Left cardiac atrium (tissue), 4 donors: ENCODE measurements around the gene ZFC3H1. TPM values are rescaled to one million over a fixed set of nuclear protein-coding genes. Genes with fewer than 3 reads are reported as not detected.
"Not testable (repeated sequence)": the region's sequence is repeated elsewhere in the genome, so short reads cannot be mapped to it uniquely, and the experiment has no call there.

Source experiments
- ATAC-seq, 2 donors: fragments of 200-7000 bp; cut with Tn5 transposase; one replicate each; pipeline ENCODE4 v1.9.1; 2020; ENCODE audit warnings: mild to moderate bottlenecking in 2 of 2, moderate library complexity in 2 of 2
- DNase-seq: peaks from one replicate; pipeline ENCODE4 v3.0.0-alpha.2; 2020
- intact Hi-C, 2 donors: fragments of 100-400 bp; cut with DNase I; formaldehyde crosslinking; loops; one replicate each; pipeline versions ENCODE4 v1.14.1 to v1.15.1; 2022 to 2023
- total RNA-seq, 2 donors: library from RNA; stranded (reverse); fragmentation: NEBNext Ultra II Directional; extraction: Animal tissue kit (Norgen Biotek cat#: 25700); gene quantifications; one replicate each; pipeline ENCODE4 v1.2.1, GENCODE V29; 2021
- donor health status: DM: no; HTN: yes; CAD: no.
- donor health status: DM: no; HTN: yes; CAD: no; lungs with severe emphysema.
- donor health status: DM: yes; HTN: yes; CAD: no.
- donor health status: Dilated cardiomyopathy.

Gene ZFC3H1
- total RNA-seq, 2 donors from 2014 or later, result 19.4 to 24.5 TPM

DNA sequence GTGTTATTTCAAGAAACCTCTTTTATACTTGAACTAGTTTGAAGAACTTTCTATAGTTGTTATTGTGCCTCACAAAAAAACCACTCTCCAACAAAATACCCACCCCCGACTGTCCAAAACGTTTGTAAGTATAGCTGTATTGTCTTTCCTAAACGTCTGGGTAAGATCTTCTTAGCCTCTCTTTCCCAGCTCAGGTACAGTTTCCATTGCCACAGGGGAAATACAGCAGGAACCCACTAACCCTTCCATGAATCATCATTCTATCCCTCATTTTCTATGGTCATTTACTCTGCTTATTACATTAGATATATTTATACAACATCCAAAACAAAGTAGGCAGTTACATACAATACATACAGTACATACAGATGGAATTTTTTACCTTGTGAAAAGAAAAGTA, 70.8 kb downstream of the ZFC3H1 start:
- intact Hi-C loops, result no loop called here
- no peak for DNase-seq
- no peak for ATAC-seq

DNA sequence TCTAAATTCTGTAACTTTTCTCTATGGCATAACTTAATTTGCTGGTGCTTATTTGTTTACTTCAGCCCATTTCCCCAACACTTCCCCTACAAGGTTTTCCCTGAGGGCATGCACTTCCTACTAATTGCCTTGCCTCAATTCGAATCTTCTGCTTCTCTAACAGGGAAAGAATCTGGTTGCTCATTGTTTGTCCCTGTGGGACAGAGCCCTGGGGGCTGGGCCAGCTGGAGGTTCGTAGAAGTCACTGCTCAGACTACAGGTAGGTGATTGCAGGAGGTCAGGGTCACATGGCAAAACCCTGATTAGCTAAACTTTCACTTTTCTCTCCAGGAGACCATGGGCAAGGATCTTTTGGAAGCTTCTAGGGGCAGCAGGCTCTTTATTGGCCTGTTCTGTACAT, 72.0 kb downstream of the ZFC3H1 start:
- intact Hi-C loops, result no loop called here
- ATAC-seq, result no peak
- no peak for DNase-seq

DNA sequence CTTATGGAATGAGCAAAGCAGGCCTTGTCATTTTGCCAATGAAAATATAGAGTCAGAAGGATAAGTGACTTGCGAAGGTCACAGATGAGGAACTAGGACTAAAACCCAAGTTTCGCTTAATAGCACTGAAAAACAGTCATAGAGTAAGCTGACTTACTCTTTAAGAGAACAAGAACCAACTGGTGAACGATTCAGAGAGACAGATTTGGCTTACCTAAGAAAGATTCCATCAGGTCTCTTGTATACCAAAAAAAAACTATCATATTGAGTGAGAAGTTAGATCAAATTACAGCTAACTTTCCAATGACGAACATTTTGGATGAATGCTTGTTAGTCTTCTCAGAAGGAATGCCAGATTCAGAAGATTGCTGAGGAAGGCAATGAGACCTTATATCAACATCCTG, 74.2 kb downstream of the ZFC3H1 start:
- intact Hi-C loops, result no loop called here
- ATAC-seq (no peak), DNase-seq (no peak)

DNA sequence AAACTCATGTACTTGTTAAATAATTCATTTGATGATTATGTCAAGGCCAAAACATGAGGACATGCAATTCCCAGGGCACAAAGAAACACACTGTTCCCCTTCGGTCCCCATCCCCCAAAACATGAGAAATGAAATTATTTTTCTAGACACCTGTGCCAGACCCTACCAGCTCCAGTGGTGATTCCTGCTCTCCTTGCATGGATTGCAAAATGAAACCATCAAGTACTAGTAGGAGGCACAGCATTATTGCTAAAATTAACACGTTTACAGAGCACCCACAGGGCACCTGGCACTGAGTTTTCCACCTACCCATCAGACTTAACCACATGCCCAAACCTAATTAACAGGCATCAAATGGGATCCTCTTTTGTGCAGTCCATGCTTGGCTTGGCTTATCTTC, 76.6 kb downstream of the ZFC3H1 start:
- intact Hi-C loops, result no loop called here
- DNase-seq (no peak), ATAC-seq (no peak)

DNA sequence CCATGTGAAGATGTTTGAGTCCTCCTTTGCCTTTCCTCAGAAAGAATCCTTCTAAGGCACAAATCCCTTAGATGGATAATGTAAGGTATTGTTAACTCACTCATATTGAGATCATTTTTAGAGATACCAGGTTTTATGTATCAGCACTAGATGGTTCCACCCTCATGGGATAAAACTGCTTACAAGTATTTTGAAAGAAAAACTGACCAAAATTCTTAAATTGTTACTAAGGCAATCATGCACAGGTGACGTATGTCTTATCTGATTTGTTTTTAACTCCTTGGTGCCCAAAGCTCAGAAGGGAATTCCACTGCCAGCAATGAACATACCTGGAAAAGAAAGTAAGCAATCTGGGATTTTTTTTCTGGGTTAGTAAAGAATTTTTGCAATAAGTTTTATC, 78.4 kb downstream of the ZFC3H1 start:
- DNase-seq (no peak), ATAC-seq (no peak)
- intact Hi-C loops, result no loop called here

DNA sequence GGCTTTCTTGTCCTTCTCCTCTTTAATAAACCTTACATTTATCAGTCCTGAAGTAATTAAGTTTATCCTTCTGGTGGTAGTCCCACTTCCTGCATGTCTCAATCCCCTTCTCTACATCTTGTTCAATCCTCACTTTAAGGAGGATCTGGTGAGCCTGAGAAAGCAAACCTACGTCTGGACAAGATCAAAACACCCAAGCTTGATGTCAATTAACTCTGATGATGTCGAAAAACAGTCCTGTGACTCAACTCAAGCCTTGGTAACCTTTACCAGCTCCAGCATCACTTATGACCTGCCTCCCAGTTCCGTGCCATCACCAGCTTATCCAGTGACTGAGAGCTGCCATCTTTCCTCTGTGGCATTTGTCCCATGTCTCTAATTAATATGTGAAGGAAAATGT, 79.3 kb downstream of the ZFC3H1 start:
- ATAC-seq (no peak), DNase-seq (no peak)
- intact Hi-C loops, result no loop called here

DNA sequence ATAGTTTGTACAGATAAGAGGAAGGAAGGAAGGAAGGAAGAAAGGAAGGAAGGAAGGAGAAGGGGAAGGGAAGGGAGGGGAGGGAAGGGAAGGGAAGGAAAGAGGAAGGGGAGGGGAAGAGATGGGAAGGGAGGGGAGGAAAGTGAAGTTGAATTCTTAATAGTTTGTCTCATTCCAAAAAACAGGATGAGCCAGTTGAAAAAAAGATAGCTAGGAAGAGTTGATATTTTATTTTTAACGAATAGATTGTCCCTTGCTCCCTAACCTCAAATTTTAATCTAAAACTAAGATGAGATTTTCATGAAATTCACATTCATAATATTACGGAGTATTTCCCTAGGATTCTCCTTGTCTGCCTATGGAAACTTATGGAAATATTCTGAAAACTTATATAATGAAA, 80.7 kb downstream of the ZFC3H1 start:
- DNase-seq (no peak), ATAC-seq (no peak)
- intact Hi-C loops, result no loop called here

DNA sequence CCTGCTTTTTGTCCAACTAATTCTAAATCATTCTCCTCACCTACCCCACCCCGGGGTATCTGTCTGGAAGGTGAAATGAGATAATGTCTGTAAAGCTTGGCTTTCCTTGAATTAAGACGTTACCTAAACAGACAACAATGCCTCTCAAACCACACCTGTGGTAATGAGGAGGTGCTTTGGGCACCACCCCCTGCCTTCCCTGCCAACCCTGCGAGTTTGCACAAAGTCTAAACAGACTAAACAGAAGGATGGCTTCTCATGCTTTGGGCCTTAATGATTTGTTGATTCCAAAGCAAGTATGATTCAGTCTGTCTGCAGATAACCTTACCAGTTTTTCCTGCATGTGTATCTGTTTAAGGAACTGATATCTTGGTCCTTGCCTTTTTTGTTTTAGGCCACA, 82.4 kb downstream of the ZFC3H1 start:
- DNase-seq (no peak), ATAC-seq (no peak)
- intact Hi-C loops, result no loop called here

DNA sequence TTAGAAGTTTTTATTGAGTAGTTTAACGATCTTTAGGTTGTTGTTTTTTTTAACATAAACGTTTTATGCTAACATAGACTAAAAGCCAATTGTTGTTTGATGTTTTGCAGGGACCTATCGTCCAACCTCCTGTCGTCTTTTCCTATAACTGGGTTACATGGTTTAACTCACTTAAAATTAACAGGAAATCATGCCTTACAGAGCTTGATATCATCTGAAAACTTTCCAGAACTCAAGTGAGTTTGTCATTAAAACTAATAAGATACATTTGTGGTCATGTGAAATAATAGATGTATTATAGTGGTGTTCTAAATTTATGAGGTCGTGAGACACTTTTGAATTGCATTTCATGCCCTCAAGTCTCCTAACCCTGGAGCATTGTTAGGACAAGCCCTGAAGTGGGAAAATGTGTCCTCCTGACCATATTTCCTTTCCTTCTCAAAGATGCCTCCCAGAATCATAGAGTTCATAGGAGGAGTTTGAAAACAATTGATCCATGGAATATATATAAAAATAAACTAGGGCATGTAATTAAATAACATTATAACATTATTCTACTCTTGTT, 84.9 kb downstream of the ZFC3H1 start:
- no peak for DNase-seq
- no peak for ATAC-seq
- intact Hi-C loops, result no loop called here

DNA sequence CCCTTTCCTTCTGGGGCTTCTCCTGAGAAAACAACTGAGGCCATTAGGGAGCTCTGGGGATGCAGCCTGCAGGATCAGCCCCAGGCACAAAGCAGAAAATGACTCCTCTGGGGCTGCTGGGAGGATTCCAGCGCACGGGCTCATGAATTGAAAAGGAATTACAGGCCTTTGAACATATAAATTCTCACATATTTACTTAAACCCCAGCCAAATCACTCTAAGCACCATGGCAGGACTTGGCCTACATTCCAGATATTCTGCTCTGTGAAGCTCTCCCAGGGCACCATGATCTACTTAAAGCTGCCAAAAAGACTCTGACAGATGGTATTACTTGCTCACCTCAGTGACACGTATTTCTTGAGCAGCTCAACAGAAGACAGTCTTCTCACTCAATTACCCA, 87.2 kb downstream of the ZFC3H1 start:
- intact Hi-C loops, result no loop called here
- DNase-seq (no peak), ATAC-seq (no peak)

DNA sequence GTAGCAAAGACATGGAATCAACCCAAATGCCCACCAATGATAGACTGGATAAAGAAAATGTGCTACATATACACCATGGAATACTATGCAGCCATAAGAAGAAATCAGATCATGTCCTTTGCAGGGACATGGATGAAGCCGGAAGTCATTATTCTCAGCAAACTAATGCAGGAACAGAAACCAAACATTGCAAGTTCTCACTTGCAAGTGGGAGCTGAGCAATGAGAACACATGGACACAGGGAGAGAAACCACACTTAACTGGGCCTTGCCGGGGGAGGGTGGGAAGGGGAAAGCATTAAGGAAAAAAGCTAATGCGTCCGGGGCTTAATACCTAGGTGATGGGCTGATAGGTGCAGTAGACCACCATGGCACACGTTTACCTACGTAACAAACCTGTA, 93.8 kb downstream of the ZFC3H1 start:
- intact Hi-C loops, ATAC-seq: not testable (repeated sequence)

DNA sequence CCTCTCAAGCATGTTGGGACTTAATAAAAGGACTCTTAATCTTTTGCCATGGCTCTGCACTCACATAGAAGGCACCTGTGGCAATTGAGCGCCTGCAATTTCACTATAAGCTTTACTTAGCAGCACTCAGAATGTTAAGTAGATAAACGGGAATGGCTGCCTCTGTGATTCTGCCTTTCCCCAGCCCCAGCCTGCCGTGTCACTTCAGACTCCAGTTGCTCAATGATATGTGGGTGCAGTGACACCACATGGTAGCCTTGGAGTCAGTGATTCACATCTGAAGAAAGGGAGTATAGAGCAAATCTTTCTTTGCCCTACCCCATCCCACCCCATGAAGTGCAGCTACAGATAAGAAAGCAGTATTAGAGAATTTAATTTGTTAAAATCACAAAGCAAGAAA, 96.1 kb downstream of the ZFC3H1 start:
- intact Hi-C loops, result no loop called here
- ATAC-seq (no peak), DNase-seq (no peak)

More for the DNA sequence above, 93.8 kb downstream of the ZFC3H1 start:
- not testable (repeated sequence) for DNase-seq

DNA sequence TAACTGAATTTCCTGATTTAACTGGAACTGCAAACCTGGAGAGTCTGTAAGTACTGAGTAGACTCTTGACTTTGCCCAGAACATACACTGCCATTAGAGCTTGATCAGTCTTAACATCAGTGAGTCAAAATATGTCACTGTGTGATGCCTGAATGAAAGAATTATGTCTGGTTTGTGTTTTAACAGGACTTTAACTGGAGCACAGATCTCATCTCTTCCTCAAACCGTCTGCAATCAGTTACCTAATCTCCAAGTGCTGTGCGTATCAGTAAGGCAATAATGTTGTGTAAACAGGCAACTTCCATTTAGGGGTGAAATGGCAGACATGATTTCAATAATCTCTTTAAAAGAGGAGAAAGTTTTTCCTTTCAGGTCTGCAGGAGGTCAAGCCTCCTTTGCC, 97.0 kb downstream of the ZFC3H1 start:
- no peak for ATAC-seq
- intact Hi-C loops, result no loop called here
- DNase-seq, result no peak

DNA sequence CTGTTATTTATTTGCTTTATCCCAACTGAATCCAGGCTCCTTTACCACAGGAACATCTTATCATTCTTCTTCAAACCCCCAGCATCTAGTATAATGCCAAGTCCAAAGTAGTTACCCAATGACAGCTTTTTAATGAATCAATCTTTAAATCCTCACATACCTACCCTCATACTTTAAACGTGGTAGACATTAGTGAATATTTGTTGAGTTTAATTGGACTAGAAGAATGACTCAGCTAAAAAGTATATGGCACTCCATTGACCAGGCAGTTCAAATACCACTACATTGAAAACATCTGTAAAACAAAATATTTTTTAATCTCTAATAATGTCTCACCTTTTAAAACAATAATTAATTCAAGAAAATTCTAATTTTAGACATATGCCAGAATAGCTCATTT, 98.1 kb downstream of the ZFC3H1 start:
- no peak for ATAC-seq
- intact Hi-C loops, result no loop called here
- no peak for DNase-seq

DNA sequence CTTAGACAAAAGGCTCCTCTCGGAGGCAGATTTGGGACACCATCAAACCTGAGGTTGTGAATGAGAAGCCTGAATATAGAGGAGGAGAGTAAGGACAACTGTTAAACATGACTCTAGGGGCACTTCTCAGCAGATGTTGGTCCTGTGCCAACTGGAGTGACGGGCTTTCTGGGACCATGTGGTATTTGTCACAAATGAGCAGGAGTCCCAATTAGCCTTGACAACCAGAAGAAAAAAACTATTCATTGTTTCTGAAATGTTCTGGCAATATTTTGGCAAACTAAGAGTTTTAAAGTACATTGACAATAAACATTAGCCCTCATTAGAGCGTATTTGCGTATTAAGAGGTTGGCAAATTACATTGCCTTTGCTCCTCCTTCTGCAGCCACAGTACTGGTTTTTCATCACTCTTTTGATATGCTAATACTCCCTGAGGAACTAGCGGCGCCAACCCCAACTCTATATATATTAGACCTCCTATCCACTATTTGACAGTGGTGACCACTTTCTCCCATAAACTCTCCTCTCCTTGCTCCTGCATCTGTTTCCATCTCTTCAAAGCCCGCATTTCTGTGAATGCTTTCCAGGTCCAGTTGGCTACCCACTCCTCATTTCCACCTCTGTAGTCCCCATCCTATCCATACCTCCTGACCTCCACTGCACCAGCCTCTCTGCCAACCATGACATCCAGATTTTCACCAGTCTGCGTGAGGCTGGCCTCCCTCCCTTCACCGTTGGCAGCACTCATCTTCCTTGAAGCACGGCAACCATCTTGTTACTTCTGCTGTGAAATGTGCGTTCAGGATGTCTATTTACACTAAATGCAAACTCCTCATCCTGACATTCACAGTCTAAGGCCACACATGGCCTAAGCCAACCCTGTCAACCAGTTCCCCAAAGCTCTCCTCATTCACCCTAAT, 100.7 kb downstream of the ZFC3H1 start:
- intact Hi-C loops, result no loop called here
- no peak for DNase-seq
- no peak for ATAC-seq

Other genes starting within 250 kb of the ZFC3H1 start
- gene LGR5, start 224.1 kb downstream of the ZFC3H1 start, total RNA-seq, result under 1 TPM; 0.10 to 0.12 TPM
- gene THAP2, start 453 bp upstream of the ZFC3H1 start, total RNA-seq, result 1 to 10 TPM; 4.3 to 5.2 TPM
- 10 to 100 TPM; 25.8 to 28.8 TPM for gene TMEM19, start 22.2 kb upstream of the ZFC3H1 start, total RNA-seq
- 100 to 1,000 TPM in 1 of 2 donors, 10 to 100 TPM in 1; 95.7 to 117 TPM for gene RAB21, start 91.0 kb upstream of the ZFC3H1 start, total RNA-seq
- gene TBC1D15, start 175.9 kb upstream of the ZFC3H1 start, total RNA-seq, result 10 to 100 TPM; 23.3 to 29.0 TPM